Measurements from ENCODE around the gene SLC30A3. TPM values are rescaled to one million over a fixed set of nuclear protein-coding genes. Genes with fewer than 3 reads are reported as not detected.
A peak's percentile ranks its signal among the peaks of the same experiment; 100 is the strongest.

SLC30A3 gene
- total RNA-seq, 1 experiment from 2014 or later, result 1.5 TPM

DNA sequence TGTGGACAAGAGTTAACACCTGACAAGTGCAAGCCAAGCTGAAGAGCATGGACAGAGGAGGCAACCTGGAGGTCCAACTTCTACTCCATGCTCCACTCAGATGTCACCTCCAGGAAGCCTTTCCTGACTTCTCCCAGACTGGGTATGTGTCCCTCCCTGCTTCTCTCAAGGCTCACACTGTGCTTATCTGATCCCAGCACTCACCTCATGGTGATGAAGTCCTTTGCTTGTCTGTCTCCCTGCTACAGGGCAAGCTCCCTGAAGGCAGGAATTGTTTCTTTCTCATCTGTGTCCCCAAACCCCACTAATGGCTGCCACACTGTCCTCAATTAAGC is 2.7 kb upstream of the SLC30A3 start:
- no peaks in the 10 kb centered on the region for H3K9me2 ChIP-seq (ENCODE audit: insufficient read depth)
- no peaks in the 10 kb centered on the region for H3K36me3 ChIP-seq (ENCODE audit: low read depth)
- BruUV-seq (replicated peaks), result no TSS peak
- H3K79me2 ChIP-seq (ENCODE audit: low read depth), result no peaks in the 10 kb centered on the region
- POLR2A ChIA-PET (ENCODE audit: unreplicated experiment), result no interaction called here
- H3K4me1 ChIP-seq (replicated peaks; ENCODE audit: insufficient read depth), result no peaks in the 10 kb centered on the region
- no peak overlapping the region for H2AFZ ChIP-seq
- no peaks in the 10 kb centered on the region for H3K9me3 ChIP-seq (ENCODE audit: insufficient read depth, low read depth)
- intact Hi-C loops (cut with micrococcal nuclease; ENCODE audit: unreplicated experiment), result loop anchor here (5.0 kb wide), 1 partner anchor 37 kb away; no protein-coding TSS in a partner anchor
- H3K4me3 ChIP-seq, result no peak overlapping the region
- H3K27me3 ChIP-seq (ENCODE audit: insufficient read depth, low read depth), result peaks cover 49% of the 10 kb centered on the region
- H3F3A ChIP-seq (ENCODE audit: insufficient read depth, low read depth), result no peaks in the 10 kb centered on the region; the same call in 1 of the 2 replicates
- no peak for DNase-seq
- CTCF ChIA-PET, result interaction anchor here (0.6 kb wide), 3 partner anchors 36 to 1359 kb away, joined by 4 to 6 read pairs (median 4); no protein-coding TSS in a partner anchor
- H3K4me2 ChIP-seq, result no peak overlapping the region
- H3K27ac ChIP-seq, result no peak overlapping the region
- no peaks in the 10 kb centered on the region for H4K20me1 ChIP-seq (ENCODE audit: insufficient read depth)
- no peak for TF ChIP-seq EZH2 (IDR thresholded peaks at IDR 0.05; ENCODE audit: low read depth)
- TF ChIP-seq, protein P1, sequence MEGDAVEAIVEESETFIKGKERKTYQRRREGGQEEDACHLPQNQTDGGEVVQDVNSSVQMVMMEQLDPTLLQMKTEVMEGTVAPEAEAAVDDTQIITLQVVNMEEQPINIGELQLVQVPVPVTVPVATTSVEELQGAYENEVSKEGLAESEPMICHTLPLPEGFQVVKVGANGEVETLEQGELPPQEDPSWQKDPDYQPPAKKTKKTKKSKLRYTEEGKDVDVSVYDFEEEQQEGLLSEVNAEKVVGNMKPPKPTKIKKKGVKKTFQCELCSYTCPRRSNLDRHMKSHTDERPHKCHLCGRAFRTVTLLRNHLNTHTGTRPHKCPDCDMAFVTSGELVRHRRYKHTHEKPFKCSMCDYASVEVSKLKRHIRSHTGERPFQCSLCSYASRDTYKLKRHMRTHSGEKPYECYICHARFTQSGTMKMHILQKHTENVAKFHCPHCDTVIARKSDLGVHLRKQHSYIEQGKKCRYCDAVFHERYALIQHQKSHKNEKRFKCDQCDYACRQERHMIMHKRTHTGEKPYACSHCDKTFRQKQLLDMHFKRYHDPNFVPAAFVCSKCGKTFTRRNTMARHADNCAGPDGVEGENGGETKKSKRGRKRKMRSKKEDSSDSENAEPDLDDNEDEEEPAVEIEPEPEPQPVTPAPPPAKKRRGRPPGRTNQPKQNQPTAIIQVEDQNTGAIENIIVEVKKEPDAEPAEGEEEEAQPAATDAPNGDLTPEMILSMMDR (conservative IDR thresholded peaks at IDR 0.05), result no peak

DNA sequence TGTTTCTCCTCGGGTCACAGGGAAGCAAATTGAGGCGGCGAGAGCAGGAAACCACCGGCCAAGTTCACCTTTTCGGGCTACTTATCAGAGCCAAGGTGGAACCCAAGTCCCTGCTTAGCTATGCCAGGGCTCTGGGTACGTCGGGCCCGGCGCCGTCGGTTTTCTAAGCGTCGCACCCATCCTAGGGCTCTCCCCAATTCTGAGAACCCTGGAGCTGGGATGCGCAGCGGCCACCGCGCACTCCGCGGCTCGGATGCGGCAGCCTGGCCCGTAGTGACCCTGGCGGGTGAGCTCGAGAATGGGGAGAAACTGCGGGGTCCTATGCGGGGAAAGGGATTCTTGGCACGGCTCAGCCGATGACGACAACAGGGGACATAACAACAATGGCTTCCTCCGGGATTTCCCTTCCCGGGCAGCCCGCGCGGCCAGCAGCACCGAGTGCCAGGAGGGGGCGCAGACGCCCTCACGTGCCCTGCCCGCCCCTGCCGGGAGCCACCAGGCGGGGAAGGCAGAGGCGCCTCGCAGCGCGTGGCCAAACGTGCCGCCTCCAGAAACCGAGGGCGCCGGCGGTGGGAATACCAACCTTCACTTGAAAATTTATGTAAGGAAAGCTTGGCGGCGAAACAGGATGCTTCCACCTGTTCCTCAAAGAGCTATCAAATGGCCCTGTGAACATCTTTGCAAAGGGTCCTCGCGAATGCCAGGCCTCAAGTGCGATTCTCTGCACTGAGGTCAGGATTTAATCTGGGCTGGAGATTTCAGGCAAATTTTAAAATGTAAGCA is 2.1 kb upstream of the SLC30A3 start:
- H3K4me1 ChIP-seq (replicated peaks; ENCODE audit: insufficient read depth), result no peaks in the 10 kb centered on the region
- ChIA-PET POLR2A (ENCODE audit: unreplicated experiment) (no interaction called here), CTCF (interaction anchor here (0.5 to 0.6 kb wide), 4 partner anchors 35 to 1360 kb away, joined by 4 to 6 read pairs (median 4); no protein-coding TSS in a partner anchor)
- TF ChIP-seq EZH2 (IDR thresholded peaks at IDR 0.05; ENCODE audit: low read depth), result no peak
- TF ChIP-seq, protein P1 (conservative IDR thresholded peaks at IDR 0.05), result no peak; the same call in 1 of the 2 replicates
- no peaks in the 10 kb centered on the region for H3K79me2 ChIP-seq (ENCODE audit: low read depth)
- H3K9me2 ChIP-seq (ENCODE audit: insufficient read depth), result no peaks in the 10 kb centered on the region
- no peak overlapping the region for H2AFZ ChIP-seq
- BruUV-seq (replicated peaks), result no TSS peak
- no peak overlapping the region for H3K27ac ChIP-seq
- H3K9me3 ChIP-seq (ENCODE audit: insufficient read depth, low read depth), result no peaks in the 10 kb centered on the region
- no peak overlapping the region for H3K4me3 ChIP-seq
- H3K27me3 ChIP-seq (ENCODE audit: insufficient read depth, low read depth), result peaks cover 52% of the 10 kb centered on the region
- no peaks in the 10 kb centered on the region; the same call in 1 of the 2 replicates for H3F3A ChIP-seq (ENCODE audit: insufficient read depth, low read depth)
- no peaks in the 10 kb centered on the region for H4K20me1 ChIP-seq (ENCODE audit: insufficient read depth)
- peak overlapping the region; percentile 29 for H3K4me2 ChIP-seq
- peak in 1 of 2 experiments; percentile 66 for DNase-seq
- intact Hi-C loops (cut with micrococcal nuclease; ENCODE audit: unreplicated experiment), result loop anchor here (5.0 kb wide), 1 partner anchor 37 kb away; no protein-coding TSS in a partner anchor
- H3K36me3 ChIP-seq (ENCODE audit: low read depth), result no peaks in the 10 kb centered on the region

DNA sequence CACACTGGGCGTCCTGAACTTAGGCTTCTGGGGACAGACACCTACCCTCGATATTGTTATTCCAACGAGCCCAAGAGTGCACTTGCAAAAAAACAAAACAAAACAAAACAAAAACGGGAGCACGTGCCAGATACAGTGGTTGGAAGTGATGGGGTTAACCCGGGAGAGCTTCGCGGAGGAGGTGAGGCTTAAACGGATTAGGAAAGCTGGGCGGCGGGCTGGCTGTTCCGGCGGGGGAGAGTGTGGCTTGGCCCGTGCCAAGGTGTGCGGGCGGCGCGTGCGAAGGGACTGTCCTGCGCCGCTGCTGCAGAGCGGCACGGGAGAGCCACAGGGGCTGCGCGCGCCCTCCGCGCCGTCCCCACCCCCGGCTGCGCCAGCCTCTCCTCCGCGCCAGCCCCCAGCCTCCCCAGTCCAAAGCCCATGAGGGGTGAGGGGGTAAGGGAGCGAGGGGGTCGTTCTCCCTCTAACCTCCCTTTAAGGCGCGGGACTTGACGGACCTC is 1.5 kb upstream of the SLC30A3 start:
- Histone ChIP-seq H3K79me2 (ENCODE audit: low read depth) (no peaks in the 10 kb centered on the region), H3K27ac (no peak overlapping the region), H3K9me2 (ENCODE audit: insufficient read depth) (no peaks in the 10 kb centered on the region), H3K27me3 (ENCODE audit: insufficient read depth, low read depth) (peaks cover 58% of the 10 kb centered on the region), H2AFZ (no peak overlapping the region), H4K20me1 (ENCODE audit: insufficient read depth) (no peaks in the 10 kb centered on the region), H3K4me1 (replicated peaks; ENCODE audit: insufficient read depth) (no peaks in the 10 kb centered on the region), H3K4me2 (peak overlapping the region; percentile 29), H3F3A (ENCODE audit: insufficient read depth, low read depth) (no peaks in the 10 kb centered on the region; the same call in 1 of the 2 replicates), H3K4me3 (no peak overlapping the region), H3K9me3 (ENCODE audit: insufficient read depth, low read depth) (no peaks in the 10 kb centered on the region), H3K36me3 (ENCODE audit: low read depth) (no peaks in the 10 kb centered on the region)
- ChIA-PET CTCF (interaction anchor here (0.8 kb wide), 1 partner anchor 29 kb away, joined by 5 read pairs; no protein-coding TSS in a partner anchor), POLR2A (ENCODE audit: unreplicated experiment) (no interaction called here)
- DNase-seq, result no peak
- no TSS peak for BruUV-seq (replicated peaks)
- intact Hi-C loops (cut with micrococcal nuclease; ENCODE audit: unreplicated experiment), result no loop called here
- TF ChIP-seq, protein P1 (conservative IDR thresholded peaks at IDR 0.05), result no peak
- TF ChIP-seq EZH2 (IDR thresholded peaks at IDR 0.05; ENCODE audit: low read depth), result 0 out of 2 replicates have a peak, but pooled peaks have one; percentile 2

Measured in PC-9 (cell line).